Osteoblast (primary cell): ENCODE data around the gene STX10. TPM values are rescaled to one million over a fixed set of nuclear protein-coding genes. Genes with fewer than 3 reads are reported as not detected.

ENCODE experiments used
- DNase-seq: peaks from one replicate; pipeline ENCODE4 v3.0.0; 2011; ENCODE audit warnings: low spot score, mixed read lengths; ENCODE audit not compliant: insufficient read length; ENCODE audit errors: missing footprints
- H2AFZ ChIP-seq: 2 replicates; pipeline ENCODE4 v1.6.0; 2011; ENCODE audit warnings: mild to moderate bottlenecking, low read length
- H3K27ac ChIP-seq: 2 replicates; pipeline ENCODE4 v1.5.1; 2011; ENCODE audit warnings: mild to moderate bottlenecking, low read depth, low read length, moderate library complexity
- H3K27me3 ChIP-seq: 2 replicates; pipeline ENCODE4 v1.6.0; 2012; ENCODE audit warnings: mild to moderate bottlenecking, control low read depth, inconsistent platforms, low read length, moderate library complexity; ENCODE audit not compliant: insufficient read depth
- H3K36me3 ChIP-seq: 2 replicates; pipeline ENCODE4 v1.5.1; 2011; ENCODE audit warnings: mild to moderate bottlenecking, low read length, control low read depth, moderate library complexity; ENCODE audit not compliant: insufficient read depth
- H3K4me1 ChIP-seq: 2 replicates; pipeline ENCODE4 v1.5.1; 2011; ENCODE audit warnings: mild to moderate bottlenecking, low read length, control low read depth, moderate library complexity; ENCODE audit not compliant: insufficient read depth
- H3K4me2 ChIP-seq: 2 replicates; pipeline ENCODE4 v1.6.0; 2011; ENCODE audit warnings: mild to moderate bottlenecking, low read length; ENCODE audit not compliant: insufficient read depth
- H3K4me3 ChIP-seq: fragments of 200-600 bp; sonication (generic); 3 replicates; pipeline ENCODE4 v1.5.1; 2012; ENCODE audit warnings: mild to moderate bottlenecking, low read length, inconsistent platforms; ENCODE audit not compliant: insufficient read depth
- H3K79me2 ChIP-seq: 2 replicates; pipeline ENCODE4 v1.6.0; 2012; ENCODE audit warnings: mild to moderate bottlenecking, low read length, control low read depth, inconsistent platforms; ENCODE audit not compliant: insufficient read depth
- H3K9me3 ChIP-seq: 2 replicates; pipeline ENCODE4 v1.5.1; 2011; ENCODE audit warnings: low read depth, low read length, control low read depth
- H4K20me1 ChIP-seq: 2 replicates; pipeline ENCODE4 v1.6.0; 2012; ENCODE audit warnings: mild to moderate bottlenecking, low read length, control low read depth; ENCODE audit not compliant: insufficient read depth
- CTCF ChIP-seq: IDR thresholded peaks from 2 replicates; pipeline ENCODE4 v1.5.1; 2011; ENCODE audit warnings: mild to moderate bottlenecking, low read depth, low read length, moderate library complexity; ENCODE audit errors: extremely low read depth
- total RNA-seq: library from RNA; depleted of rRNA; stranded (reverse); fragments of >200 nt; gene quantifications from 2 replicates; pipeline ENCODE4 v1.2.3, GENCODE V29; 2012

Gene STX10
- total RNA-seq, 1 donor: 81.1 TPM

DNA sequence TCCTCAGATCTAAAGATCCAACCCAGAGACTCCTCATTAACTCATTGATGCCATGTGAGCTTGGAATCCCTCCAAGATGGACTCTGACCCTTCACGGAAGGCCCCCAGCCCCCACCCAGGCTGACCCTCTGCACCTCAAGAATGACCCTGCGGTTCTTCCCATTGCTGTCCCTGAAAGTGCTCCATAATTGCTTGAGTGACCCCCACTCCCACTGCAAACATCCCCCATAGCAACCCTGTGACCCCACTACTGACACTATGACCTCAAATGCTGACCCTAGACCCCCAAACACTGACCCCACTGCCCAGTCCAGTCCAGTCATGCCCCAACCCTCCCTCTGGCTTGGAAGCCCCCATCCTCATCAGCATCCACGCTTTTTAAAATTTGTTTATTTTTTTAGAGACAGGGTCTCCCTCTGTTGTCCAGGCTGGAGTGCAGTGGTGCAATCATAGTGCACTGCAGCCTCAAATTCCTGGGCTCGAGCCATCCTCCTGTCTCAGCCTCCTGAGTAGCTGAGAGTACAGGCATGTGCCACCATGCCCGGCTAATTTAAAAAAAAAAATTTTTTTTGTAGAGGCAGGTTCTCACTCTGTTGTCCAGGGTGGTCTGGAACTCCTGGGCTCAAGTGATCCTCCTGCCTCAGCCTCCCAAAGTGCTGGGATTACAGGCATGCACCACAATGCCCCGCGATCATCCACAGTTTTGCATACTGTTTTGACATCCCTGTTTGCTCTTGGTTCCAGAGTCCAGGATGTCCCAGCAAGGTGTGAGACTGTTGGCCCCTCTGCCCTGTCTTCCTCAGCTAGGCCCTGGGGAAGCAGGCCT lies 48.4 kb downstream of the STX10 start:
- Histone ChIP-seq H3K4me1 (peaks cover 10% of the 10 kb centered on the region), H3K27ac (peak overlapping the region; percentile 45), H3K27me3 (no peaks in the 10 kb centered on the region), H3K9me3 (no peaks in the 10 kb centered on the region), H3K4me2 (peak overlapping the region; percentile 54), H2AFZ (no peak overlapping the region), H3K4me3 (peak overlapping the region; percentile 61), H4K20me1 (peaks cover 7% of the 10 kb centered on the region), H3K36me3 (peaks cover 2% of the 10 kb centered on the region), H3K79me2 (no peaks in the 10 kb centered on the region)
- TF ChIP-seq CTCF: no peak
- no peak for DNase-seq

DNA sequence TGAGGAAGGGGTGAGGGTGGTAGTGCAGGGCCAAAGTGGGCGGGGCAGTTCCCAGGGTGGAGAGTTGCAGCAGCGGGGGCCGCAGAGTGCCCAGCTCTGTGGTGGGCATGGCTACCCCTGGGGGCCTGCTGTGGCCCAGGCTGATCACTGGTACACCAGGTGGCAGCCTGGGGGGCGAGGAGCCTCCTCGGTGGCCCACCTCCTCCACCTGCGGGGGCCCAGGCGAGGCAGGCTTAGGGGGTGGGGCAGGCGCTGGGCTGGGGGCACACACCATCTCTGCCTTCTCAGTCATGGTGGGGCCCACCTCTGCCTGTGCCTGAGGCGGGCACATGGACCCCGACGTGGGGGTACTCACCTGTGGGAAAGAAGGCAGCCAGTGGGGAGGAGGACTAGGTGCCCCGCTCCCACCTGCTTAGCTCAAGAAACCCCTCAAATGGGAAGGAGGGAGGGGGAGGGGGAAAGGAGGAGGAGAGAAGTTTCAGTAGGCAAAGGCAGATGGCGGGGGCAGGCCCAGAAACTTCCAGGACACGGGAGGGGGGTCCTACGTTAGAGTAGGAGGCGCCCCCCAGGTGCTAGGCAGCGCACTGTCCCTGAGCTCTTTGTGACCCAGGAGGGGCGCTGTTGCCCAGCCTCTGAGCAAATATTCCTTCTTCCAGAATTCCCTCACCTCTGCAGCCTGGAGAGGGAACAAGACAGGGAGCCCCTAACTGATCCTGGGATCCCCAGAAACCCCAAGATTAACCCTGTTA lies 49.2 kb downstream of the STX10 start:
- Histone ChIP-seq H3K79me2 (no peaks in the 10 kb centered on the region), H2AFZ (no peak overlapping the region), H3K4me2 (no peak overlapping the region), H3K4me3 (no peak overlapping the region), H4K20me1 (peaks cover 9% of the 10 kb centered on the region), H3K9me3 (no peaks in the 10 kb centered on the region), H3K27ac (no peak overlapping the region), H3K4me1 (peaks cover 10% of the 10 kb centered on the region), H3K27me3 (no peaks in the 10 kb centered on the region), H3K36me3 (peaks cover 2% of the 10 kb centered on the region)
- TF ChIP-seq CTCF: peak; percentile 28
- DNase-seq: peak; percentile 93

DNA sequence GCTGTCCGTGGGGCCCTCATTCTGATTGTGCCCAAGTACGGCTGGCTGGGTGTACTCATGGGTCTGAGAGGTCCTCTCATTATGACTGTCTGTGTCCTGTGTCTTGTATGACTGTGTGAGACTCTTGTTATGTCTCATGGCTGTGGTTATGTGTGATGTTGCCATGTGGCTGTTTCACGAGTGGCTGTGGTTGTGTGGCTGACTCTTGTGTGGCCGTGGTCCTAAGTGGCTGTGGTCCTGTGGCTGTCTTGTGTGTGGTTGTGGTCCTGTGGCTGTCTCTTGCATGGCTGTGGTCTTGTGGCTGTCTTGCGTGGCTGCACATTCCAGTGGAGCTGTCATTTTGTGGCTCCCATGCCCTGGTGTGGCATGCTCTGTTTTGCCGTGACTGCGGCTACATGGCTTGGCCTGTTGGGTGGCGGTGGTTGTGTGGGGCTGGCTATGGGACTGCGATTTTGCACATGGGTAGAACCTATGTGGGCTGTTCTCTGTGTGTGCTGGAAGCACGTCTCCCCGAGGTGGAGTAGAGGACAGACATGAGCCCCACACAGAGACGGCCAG lies 50.1 kb downstream of the STX10 start:
- no peak overlapping the region for H3K27ac ChIP-seq

More for the DNA sequence above, 50.1 kb downstream of the STX10 start:
- Histone ChIP-seq H3K4me1 (peaks cover 10% of the 10 kb centered on the region), H3K4me3 (no peak overlapping the region), H3K36me3 (peaks cover 2% of the 10 kb centered on the region), H2AFZ (no peak overlapping the region), H4K20me1 (peaks cover 9% of the 10 kb centered on the region), H3K79me2 (no peaks in the 10 kb centered on the region), H3K9me3 (no peaks in the 10 kb centered on the region), H3K4me2 (no peak overlapping the region), H3K27me3 (no peaks in the 10 kb centered on the region)
- peak; percentile 91 for DNase-seq
- TF ChIP-seq CTCF: no peak
